ENCODE measurements around the gene LNX1. TPM values are rescaled to one million over a fixed set of nuclear protein-coding genes. Genes with fewer than 3 reads are reported as not detected.

The LNX1 gene
- total and polyA plus RNA-seq, 2 of the 13 experiments (the other 11 are each of a cell fraction or from before 2014, with no cell fraction given): 0.49 TPM

DNA sequence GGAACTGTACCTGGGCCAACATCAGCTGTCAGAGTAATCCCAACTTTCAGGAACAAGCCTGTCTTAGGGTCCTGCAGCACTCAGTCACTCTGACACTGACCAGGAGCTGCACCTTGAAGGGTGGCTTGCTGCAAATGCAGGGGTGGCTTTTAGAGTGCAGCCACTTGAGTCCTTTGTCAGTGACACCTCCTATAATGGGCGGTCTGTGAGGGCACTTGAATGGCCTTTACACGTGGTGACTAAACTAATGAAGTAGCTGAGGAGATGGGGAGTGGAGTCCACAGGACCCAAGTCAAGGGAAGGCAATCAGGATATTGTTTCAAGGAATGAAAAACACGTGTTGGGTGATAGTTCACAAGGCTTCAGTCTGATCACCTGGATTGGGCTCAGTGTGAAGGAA, 11.1 kb upstream of the LNX1 start (continued):
- TF ChIP-seq, protein P1, sequence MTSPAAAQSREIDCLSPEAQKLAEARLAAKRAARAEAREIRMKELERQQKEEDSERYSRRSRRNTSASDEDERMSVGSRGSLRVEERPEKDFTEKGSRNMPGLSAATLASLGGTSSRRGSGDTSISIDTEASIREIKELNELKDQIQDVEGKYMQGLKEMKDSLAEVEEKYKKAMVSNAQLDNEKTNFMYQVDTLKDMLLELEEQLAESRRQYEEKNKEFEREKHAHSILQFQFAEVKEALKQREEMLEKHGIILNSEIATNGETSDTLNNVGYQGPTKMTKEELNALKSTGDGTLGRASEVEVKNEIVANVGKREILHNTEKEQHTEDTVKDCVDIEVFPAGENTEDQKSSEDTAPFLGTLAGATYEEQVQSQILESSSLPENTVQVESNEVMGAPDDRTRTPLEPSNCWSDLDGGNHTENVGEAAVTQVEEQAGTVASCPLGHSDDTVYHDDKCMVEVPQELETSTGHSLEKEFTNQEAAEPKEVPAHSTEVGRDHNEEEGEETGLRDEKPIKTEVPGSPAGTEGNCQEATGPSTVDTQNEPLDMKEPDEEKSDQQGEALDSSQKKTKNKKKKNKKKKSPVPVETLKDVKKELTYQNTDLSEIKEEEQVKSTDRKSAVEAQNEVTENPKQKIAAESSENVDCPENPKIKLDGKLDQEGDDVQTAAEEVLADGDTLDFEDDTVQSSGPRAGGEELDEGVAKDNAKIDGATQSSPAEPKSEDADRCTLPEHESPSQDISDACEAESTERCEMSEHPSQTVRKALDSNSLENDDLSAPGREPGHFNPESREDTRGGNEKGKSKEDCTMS (CRISPR knock-in tag; conservative IDR thresholded peaks at IDR 0.05): no peak
- no peak for TF ChIP-seq ZNF136 (CRISPR knock-in tag; IDR thresholded peaks at IDR 0.05; ENCODE audit: low read depth)
- TF ChIP-seq, protein P2, sequence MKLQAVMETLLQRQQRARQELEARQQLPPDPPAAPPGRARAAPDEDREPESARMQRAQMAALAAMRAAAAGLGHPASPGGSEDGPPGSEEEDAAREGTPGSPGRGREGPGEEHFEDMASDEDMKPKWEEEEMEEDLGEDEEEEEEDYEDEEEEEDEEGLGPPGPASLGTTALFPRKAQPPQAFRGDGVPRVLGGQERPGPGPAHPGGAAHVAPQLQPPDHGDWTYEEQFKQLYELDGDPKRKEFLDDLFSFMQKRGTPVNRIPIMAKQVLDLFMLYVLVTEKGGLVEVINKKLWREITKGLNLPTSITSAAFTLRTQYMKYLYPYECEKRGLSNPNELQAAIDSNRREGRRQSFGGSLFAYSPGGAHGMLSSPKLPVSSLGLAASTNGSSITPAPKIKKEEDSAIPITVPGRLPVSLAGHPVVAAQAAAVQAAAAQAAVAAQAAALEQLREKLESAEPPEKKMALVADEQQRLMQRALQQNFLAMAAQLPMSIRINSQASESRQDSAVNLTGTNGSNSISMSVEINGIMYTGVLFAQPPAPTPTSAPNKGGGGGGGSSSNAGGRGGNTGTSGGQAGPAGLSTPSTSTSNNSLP (IDR thresholded peaks at IDR 0.05; ENCODE audit: low read depth, low read length): no peak
- no peak for TF ChIP-seq ZNF343 (CRISPR knock-in tag; IDR thresholded peaks at IDR 0.05)
- no peak for TF ChIP-seq U2AF2 (IDR thresholded peaks at IDR 0.05; ENCODE audit: low read depth, low read length)
- TF ChIP-seq, protein P3, sequence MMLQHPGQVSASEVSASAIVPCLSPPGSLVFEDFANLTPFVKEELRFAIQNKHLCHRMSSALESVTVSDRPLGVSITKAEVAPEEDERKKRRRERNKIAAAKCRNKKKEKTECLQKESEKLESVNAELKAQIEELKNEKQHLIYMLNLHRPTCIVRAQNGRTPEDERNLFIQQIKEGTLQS (CRISPR knock-in tag; IDR thresholded peaks at IDR 0.05): no peak
- no peak for TF ChIP-seq U2AF1 (optimal IDR thresholded peaks at IDR 0.05; ENCODE audit: low read depth, low read length)
- no peak for TF ChIP-seq ATF1 (CRISPR knock-in tag; IDR thresholded peaks at IDR 0.05)

DNA sequence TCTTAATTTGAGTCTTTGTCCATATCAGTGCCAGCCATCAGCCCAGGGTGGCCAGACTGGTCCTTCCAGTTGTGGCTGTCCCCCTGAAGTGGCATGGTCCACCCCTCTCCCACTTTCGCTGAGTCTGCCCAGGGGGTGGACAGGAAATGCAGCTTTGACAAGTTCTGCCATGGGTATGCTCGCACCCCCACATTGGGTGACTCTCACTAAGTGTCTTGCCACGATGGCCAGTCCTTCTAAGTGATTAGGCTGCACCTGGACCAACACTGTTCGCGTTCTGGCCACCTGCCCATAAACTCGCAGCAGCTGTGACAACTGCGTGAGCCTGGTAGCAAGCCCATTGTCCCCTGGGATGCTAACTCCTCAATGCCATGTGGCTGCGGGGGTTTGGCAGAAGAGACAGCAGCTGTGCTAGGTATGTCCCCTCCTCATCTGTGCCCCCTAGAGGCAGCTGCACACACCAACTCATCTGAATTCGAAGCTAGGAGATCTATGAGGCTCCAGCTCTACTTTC, 10.0 kb upstream of the LNX1 start:
- Histone ChIP-seq H3K36me3 (replicated peaks in 1 of 2; ENCODE audit: control insufficient read depth in 1 of 2, insufficient read depth in 2 of 2, low read length in 2 of 2) (no peaks in the 10 kb centered on the region), H3K4me3 (replicated peaks in 1 of 3; ENCODE audit: insufficient read depth in 1 of 3, low read depth in 2 of 3, low read length in 3 of 3) (no peak overlapping the region), H3K9ac (ENCODE audit: insufficient read depth, low read depth, low read length) (no peak overlapping the region), H4K20me1 (ENCODE audit: insufficient read depth, low read length) (no peaks in the 10 kb centered on the region), H3K27ac (ENCODE audit: extremely low read length, insufficient read depth, low read length) (no peak overlapping the region), H3K4me2 (ENCODE audit: low read depth, low read length) (no peak overlapping the region), H3K27me3 (ENCODE audit: control insufficient read depth in 1 of 2, insufficient read depth in 2 of 2, low read length in 2 of 2) (no peaks in the 10 kb centered on the region; a peak in 1 of 5 replicates), H3K4me1 (ENCODE audit: insufficient read depth, low read length) (no peaks in the 10 kb centered on the region), H3K79me2 (ENCODE audit: insufficient read depth, low read length) (no peaks in the 10 kb centered on the region), H2AFZ (ENCODE audit: low read length) (no peak overlapping the region), H3K9me3 (ENCODE audit: low read length) (no peaks in the 10 kb centered on the region)
- WGBS (ENCODE audit: low lambda C conversion rate): 26% methylated on average over 6 of the region's 9 CpGs
- ATAC-seq (peak; percentile 94), DNase-seq (ENCODE audit: low spot score) (peak; percentile 27), FAIRE-seq (no peak)
- CTCF ChIA-PET (ENCODE audit: low intra/inter-chr PET ratio, low total read pairs): interaction anchor here (0.8 to 1.6 kb wide), 2 partner anchors 403 to 586 kb away, joined by 3 read pairs; no protein-coding TSS in a partner anchor
- intact Hi-C loops (cut with micrococcal nuclease; ENCODE audit: unreplicated experiment): loop anchor here (2.0 kb wide), 1 partner anchor 587 kb away; no protein-coding TSS in a partner anchor
- in situ Hi-C loops (cut with HindIII; ENCODE audit: extremely low pct_ligation_motif_present, low pct_unique_long_range_greater_than_20kb): loop anchor here (25.0 kb wide), 2 partner anchors 414 to 589 kb away; no protein-coding TSS in a partner anchor
- POLR2A ChIA-PET: no interaction called here
- no TSS peak for BruUV-seq (replicated peaks)
- TF ChIP-seq STAG1 (CRISPR knock-in tag; IDR thresholded peaks at IDR 0.05) (peak; percentile 70), POLR2A (IDR thresholded peaks at IDR 0.05; ENCODE audit: insufficient read depth in 1 of 2, low read depth in 2 of 2, low read length in 2 of 2) (no peak), ZNF772 (CRISPR knock-in tag; IDR thresholded peaks at IDR 0.05) (no peak), TEAD3 (CRISPR knock-in tag; optimal IDR thresholded peaks at IDR 0.05; ENCODE audit: borderline replicate concordance) (peak; percentile 56), SMC3 (IDR thresholded peaks at IDR 0.05; ENCODE audit: low read length) (peak; percentile 42), MTF1 (CRISPR knock-in tag; IDR thresholded peaks at IDR 0.05) (no peak), ZNF383 (CRISPR knock-in tag; IDR thresholded peaks at IDR 0.05; ENCODE audit: borderline replicate concordance) (no peak)
- TF ChIP-seq, protein P4, sequence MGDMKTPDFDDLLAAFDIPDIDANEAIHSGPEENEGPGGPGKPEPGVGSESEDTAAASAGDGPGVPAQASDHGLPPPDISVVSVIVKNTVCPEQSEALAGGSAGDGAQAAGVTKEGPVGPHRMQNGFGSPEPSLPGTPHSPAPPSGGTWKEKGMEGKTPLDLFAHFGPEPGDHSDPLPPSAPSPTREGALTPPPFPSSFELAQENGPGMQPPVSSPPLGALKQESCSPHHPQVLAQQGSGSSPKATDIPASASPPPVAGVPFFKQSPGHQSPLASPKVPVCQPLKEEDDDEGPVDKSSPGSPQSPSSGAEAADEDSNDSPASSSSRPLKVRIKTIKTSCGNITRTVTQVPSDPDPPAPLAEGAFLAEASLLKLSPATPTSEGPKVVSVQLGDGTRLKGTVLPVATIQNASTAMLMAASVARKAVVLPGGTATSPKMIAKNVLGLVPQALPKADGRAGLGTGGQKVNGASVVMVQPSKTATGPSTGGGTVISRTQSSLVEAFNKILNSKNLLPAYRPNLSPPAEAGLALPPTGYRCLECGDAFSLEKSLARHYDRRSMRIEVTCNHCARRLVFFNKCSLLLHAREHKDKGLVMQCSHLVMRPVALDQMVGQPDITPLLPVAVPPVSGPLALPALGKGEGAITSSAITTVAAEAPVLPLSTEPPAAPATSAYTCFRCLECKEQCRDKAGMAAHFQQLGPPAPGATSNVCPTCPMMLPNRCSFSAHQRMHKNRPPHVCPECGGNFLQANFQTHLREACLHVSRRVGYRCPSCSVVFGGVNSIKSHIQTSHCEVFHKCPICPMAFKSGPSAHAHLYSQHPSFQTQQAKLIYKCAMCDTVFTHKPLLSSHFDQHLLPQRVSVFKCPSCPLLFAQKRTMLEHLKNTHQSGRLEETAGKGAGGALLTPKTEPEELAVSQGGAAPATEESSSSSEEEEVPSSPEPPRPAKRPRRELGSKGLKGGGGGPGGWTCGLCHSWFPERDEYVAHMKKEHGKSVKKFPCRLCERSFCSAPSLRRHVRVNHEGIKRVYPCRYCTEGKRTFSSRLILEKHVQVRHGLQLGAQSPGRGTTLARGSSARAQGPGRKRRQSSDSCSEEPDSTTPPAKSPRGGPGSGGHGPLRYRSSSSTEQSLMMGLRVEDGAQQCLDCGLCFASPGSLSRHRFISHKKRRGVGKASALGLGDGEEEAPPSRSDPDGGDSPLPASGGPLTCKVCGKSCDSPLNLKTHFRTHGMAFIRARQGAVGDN (CRISPR knock-in tag; IDR thresholded peaks at IDR 0.05): peak; percentile 35

Measured in HepG2 (cell line).